ENCODE results near the gene DHX35.

DNA sequence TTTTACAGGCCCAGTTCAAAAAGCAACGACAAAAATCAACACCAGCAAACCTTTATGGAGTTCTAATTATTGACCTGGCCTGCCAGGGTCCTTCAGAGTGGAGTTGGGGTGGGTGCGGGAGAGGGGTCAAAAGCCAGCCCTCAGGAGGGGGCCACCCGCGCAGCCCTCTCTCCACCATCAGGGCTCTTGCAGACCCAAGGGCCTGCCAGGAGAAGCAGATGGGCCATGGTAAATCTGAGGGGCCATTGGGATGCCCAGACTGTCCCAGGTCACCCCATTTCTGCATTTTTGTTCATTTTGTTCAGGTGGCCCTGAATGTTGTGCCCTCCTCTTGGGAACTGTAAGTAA, 88.4 kb downstream of the DHX35 start:
- TF ChIP-seq CTCF (IDR thresholded peaks at IDR 0.05), result no peak
- TF ChIP-seq POLR2A (IDR thresholded peaks at IDR 0.05), result no peak

Measured in esophagus squamous epithelium (tissue), 4 donors.